GM18526 (cell line): ENCODE results near the gene CLDN4.

ENCODE experiments used
- POLR2A ChIP-seq: IDR thresholded peaks from 3 replicates; pipeline ENCODE4 v1.6.1; 2011; ENCODE audit not compliant: insufficient read length; ENCODE audit errors: extremely low read depth

CLDN4 gene

DNA sequence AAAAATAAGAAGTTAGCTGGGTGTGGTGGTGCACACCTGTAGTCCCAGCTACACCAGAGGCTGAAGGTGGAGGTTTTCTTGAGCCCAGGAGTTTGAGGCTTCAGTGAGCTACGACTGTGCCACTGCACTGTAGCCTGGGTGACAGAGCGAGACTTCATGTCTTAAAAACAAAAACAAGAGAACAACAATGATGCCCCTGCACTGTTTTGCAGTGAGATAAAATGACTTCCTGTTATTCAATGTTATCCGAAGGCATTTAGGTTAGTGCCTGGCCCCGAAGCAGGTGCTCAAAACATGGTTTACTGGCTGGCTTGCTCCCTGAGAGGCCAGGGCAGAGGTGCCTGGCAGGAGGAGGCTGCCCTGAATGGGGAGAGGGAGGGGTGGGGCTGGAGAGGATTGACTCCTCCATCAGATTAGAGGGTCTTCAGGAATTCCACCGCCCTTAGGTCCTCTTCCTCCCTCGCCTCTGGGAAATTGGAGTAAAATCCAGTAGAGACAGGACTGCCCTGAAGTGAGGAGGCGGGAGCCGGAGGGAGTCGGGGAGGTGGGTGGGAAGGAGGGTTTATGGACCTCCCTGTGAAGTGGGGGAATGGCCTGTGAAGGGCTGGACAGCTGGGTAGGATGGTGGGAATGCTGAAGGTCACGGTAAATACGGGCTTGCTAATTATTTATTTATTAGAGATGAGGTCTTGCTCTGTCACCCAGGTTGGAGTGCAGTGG, 6.8 kb upstream of the CLDN4 start:
- TF ChIP-seq POLR2A = no peak

DNA sequence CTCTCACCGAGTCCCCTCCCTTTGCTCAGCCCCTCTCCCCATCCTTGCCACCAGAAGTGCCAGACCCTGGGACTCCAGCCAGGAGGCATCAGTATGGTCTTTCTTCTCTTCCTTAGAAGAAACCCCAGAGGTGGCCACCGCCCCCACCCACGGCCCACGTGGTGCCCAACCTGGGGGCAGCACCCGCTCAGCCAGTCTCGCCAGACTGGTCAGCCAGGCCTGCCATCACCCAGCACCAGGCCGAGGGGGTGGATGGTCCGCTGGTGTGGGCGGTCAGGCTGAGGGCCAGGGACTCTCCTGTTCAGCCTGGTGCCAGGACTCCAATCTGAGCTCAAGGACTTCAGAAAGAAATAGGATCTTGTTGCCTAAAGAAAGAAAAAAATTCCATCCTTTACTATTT, 5.8 kb upstream of the CLDN4 start:
- TF ChIP-seq POLR2A = no peak

DNA sequence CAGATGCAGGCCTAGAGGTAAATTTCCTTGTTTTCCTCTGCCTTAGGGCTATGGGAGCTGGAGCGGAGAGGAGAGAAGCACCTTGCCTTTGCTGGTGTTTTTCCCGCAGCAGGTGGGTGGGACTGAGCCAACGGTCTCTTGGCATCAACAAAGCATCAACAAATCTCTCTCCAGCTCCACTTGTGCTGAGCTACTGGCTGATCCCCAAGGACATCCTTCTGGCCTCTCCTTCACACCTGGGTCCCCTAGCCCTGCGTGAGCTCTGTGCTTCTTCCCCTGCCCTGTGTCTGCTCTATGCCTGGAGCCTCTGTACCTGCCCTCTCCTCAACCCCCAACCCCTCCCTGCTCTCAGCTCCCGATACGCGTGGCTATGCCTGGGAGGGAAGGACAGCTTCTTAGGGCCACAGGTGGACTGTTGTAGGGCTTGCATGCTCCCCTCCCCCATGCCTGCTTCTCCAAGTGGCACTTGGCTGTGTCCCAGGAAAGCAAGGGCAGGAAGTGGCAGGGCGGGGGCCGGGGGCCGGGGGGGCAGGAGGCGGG, 3.2 kb upstream of the CLDN4 start:
- no peak for TF ChIP-seq POLR2A

DNA sequence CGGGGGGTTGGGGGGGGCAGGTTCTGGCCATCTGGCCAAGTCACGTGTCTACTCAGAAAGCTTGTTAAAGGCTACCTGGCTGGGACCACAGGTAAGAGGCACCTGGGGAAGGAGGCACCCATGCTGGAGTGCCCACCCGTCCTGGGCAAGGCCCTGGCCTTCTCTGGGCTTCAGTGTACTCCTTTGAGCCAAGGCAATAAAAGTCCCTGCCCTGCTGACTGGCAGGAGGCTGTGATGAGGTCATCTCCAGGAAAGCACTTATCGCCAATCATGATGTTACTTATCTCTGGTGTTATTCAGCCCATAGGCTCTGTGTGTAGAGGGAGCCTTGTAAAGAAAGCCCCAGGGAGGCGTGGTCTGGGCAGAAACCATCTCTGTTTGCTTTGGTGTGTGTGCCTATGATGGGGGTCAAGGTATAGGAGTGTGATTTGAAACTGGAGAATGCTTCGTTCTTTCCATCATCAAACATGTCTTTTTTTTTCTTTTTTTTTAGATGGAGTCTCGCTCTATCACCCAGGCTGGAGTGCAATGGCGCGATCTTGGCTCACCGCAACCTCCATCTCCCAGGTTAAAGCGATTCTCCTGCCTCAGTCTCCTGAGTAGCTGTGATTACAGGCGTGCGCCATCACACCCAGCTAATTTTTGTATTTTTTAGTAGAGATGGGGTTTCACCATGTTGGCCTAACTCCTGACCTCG, 2.5 kb upstream of the CLDN4 start:
- TF ChIP-seq POLR2A = no peak

DNA sequence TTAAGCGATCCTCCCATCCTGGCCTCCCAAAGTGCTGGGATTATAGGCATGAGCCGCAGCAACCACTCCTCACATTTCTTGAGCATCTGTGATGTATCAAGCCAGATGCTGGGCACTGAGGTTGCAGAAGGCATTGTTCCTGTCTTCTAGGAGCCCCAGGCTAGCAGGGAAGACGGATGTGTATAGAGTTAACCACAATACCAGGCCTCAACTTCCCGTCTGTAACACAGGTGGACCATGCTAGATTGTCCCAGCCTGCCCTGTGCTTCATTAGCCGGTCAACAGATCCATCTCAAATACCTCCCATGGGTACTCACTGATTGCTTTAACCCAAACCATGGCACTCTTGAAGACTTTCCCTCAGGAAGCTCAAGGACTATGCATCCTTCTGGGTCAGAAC, 1.8 kb upstream of the CLDN4 start:
- no peak for TF ChIP-seq POLR2A

DNA sequence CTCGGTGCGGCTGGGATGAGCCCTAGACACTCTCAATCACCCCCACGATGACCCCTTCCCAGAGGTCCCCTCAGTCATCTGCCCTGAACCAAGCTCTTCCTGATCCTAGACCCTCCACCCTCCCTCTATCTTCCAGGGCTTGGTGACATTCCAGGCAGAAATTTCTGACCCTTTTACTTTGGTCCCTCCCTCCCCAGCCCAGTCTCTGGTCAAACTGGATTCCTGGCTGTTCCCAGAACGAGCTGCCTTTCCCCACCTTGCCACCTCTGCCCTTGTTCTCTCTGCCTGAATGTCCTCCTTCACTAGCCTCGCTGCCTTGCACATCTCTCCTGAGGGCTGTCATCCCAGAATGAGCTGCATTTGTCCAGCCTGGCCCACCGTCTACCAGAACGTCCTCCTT, 1.3 kb upstream of the CLDN4 start:
- TF ChIP-seq POLR2A = no peak

DNA sequence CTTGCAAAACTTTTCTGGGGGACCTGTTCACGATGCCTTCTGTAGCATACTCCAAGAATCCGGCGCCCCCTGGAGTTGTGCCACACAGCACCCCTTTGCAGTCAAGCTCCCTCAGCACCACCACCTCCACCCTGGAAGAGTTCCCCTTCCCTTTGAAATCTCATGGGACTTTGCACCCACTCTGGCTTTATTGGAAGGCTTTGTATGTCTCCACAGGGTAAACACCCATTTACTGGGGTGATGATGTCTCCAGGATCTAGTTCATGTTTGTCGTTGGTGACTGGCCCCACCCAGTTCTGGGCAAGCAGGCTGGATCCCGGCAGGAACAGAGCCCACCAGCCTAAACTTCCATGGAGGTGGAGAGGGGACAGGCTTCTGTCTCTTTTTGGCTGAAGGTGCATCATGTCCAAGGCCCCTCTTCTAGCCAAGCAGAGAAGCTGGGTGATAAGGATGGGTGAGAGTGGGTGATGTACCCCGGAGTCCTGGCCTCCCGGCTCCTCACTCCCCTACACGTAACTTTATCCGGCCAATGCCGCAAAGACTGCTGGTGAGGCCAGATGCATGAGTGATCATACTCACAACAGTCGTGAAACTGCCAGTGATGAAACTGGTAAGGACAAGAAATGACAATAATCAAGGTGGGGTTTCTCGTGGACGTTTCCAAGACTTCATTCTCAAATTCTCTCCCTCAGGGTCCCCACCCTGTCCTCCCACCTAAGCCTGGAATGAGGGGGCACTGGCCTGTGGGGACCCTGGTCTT, 695 bp upstream of the CLDN4 start:
- TF ChIP-seq POLR2A = no peak

DNA sequence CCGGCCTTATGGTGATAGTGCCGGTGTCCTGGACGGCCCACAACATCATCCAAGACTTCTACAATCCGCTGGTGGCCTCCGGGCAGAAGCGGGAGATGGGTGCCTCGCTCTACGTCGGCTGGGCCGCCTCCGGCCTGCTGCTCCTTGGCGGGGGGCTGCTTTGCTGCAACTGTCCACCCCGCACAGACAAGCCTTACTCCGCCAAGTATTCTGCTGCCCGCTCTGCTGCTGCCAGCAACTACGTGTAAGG, 713 bp downstream of the CLDN4 start:
- TF ChIP-seq POLR2A = no peak

DNA sequence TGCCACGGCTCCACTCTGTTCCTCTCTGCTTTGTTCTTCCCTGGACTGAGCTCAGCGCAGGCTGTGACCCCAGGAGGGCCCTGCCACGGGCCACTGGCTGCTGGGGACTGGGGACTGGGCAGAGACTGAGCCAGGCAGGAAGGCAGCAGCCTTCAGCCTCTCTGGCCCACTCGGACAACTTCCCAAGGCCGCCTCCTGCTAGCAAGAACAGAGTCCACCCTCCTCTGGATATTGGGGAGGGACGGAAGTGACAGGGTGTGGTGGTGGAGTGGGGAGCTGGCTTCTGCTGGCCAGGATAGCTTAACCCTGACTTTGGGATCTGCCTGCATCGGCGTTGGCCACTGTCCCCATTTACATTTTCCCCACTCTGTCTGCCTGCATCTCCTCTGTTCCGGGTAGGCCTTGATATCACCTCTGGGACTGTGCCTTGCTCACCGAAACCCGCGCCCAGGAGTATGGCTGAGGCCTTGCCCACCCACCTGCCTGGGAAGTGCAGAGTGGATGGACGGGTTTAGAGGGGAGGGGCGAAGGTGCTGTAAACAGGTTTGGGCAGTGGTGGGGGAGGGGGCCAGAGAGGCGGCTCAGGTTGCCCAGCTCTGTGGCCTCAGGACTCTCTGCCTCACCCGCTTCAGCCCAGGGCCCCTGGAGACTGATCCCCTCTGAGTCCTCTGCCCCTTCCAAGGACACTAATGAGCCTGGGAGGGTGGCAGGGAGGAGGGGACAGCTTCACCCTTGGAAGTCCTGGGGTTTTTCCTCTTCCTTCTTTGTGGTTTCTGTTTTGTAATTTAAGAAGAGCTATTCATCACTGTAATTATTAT, 1.2 kb downstream of the CLDN4 start:
- no peak for TF ChIP-seq POLR2A

DNA sequence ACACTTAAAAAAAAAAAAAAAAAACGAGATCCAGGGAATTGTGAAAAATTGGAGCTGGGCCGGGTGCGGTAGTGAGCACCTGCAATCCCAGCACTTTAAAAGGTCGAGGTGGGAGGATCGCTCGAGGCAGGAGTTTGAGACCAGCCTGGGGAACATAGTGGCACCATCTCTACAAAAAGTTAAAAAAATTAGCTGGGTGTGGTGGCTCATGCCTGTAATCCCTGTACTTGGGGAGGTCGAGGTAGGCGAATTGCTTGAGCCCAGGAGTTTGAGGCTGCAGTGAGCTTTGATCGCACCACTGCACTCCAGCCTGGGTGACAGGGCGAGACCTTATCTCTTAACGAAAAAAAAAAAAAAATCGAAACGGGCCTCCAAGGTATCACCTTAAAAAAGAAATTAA, 2.0 kb downstream of the CLDN4 start:
- TF ChIP-seq POLR2A = no peak

DNA sequence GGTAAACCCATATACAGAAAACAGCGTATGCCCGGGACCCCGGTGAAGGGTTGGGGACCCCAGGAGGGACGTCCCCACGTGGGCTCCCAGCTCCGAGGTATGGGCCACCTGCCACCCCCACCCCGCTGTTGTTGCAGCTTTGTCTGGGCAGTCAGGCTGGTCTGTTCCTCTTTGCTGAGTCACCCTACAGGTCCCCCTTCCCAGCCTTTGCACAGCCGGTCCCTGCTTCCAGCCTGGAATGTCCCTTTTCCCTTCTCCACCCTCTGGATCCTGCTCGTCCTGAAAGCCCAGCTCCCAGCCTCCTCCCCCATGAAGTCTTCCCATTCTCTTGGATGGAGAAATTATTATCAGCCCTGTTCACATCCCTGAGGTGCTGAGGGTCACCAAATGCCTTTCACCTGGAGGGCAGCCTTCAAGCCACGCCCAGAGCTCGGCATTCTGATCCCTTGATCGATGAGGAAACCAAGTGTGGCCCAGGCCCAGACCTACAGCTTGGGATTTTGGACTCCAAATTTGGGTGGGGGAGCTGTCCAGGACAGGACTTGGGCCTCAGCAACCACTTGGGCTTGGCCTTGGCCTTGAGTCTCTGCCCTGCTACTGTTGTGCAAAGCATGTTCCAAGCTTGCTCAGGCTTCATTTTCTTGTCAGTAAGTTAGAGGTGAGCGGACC, 2.6 kb downstream of the CLDN4 start:
- TF ChIP-seq POLR2A = no peak

DNA sequence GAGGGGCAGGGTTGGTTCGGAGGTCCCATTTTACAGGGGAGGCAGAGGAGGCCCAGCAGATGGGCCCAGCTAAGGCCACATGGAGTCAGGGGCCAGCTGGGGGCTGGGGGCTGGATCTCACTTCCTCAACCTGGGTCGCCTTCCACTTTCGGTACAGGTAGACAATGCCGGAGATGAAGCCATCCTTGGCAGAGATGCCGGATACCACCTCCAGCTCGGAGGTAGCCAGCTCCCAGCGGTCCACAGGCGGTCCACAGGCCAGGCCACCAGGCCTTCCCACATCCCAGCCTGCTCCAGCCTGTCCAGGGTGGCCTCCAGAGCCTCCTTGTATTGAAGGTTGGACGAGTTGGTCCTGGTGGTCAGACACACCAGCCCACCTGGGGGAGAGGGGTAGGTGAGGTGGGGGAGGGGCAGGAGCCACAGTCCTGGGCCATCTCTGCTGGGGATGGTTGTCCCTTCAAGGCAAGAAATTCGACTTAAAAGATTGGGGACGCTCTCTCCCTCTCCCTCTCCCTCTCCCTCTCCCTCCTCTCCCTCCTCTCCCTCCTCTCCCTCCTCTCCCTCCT, 3.9 kb downstream of the CLDN4 start:
- no peak for TF ChIP-seq POLR2A

DNA sequence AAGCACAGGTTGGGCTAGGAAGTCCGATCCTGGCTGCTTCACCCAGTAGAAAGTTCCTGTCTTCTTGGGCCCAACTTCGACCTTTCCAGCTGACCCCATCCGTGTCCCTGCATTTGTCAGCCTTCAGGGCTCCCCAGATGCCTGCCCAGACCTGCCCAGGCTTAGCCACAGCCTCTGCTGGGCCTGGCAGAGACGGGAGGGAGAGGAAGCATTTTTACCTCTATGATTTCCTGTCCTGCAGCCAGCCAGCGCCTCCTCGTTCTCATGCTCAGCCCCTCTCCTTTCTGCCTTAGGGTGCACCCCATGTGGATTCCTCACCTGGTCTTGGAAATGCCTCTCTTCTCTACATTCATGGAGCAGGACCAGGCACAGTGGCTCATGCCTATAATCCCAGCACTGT, 7.8 kb downstream of the CLDN4 start:
- no peak for TF ChIP-seq POLR2A

DNA sequence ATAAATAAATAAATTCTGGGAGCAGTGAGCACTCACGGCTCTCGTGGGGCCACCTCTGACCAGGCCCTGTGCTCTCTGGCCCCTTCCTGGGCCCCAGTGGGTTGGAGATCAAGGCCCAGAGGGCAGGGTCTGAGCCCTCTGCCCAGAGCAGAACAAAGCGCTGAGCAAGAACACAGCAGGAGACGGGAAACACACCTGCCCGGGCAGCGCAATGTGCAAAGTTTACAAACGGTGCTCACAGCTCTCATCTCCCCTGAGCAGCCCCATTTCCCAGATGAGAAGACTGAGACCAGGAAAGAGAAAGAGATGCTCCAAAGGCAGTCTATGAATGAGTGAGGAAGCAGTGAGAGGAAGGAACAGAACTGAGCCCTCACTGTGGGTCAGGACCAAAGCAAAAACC, 8.5 kb downstream of the CLDN4 start:
- TF ChIP-seq POLR2A = no peak
